ENCODE results near the gene GPAT3.

DNA sequence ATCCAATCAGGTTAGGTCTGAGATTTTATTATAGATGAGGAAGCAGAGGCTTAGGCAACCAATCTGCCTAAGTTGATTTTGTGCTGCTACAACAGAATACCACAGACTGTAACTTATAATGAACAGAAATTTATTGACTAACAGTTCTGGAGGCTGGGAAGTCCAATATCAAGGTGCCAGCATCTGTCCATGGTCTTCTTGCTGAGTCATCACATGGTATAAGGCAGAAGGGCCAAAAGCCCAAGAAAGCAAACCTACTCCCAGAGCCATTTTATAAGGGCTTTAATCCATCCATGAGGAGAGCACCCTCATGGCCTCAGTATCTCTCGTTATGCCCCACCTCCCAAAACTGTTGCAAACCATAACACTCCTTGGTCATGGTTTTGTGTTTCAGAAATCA is 55.8 kb downstream of the GPAT3 start:
- TF ChIP-seq CTCF (IDR thresholded peaks at IDR 0.05) (no peak), POLR2A (IDR thresholded peaks at IDR 0.05) (no peak)
